Memory B cell (primary cell): ENCODE measurements around the gene PITRM1.

Experiments
- ATAC-seq: fragments of 150-1000 bp; cut with Tn5 transposase; 2 replicates; pipeline ENCODE4 v1.10.0; 2021; ENCODE audit warnings: low read depth, mild to moderate bottlenecking, moderate library complexity
- DNase-seq, 2 donors: peaks; one replicate each; pipeline ENCODE4 v3.0.0; 2022; ENCODE audit warnings: low spot score in 2 of 2
- H3K27ac Mint-ChIP-seq: one replicate; pipeline ENCODE4 v1.8.0; 2022; ENCODE audit warnings: mild to moderate bottlenecking, moderate library complexity, mixed read lengths
- H3K27me3 Mint-ChIP-seq: one replicate; pipeline ENCODE4 v1.8.0; 2022; ENCODE audit warnings: mixed read lengths
- H3K36me3 Mint-ChIP-seq: one replicate; pipeline ENCODE4 v1.8.0; 2022; ENCODE audit warnings: mild to moderate bottlenecking, mixed read lengths
- H3K4me1 Mint-ChIP-seq: one replicate; pipeline ENCODE4 v1.8.0; 2022; ENCODE audit warnings: mixed read lengths
- H3K4me3 Mint-ChIP-seq: one replicate; pipeline ENCODE4 v1.8.0; 2022; ENCODE audit warnings: mild to moderate bottlenecking, moderate library complexity, mixed read lengths
- H3K9me3 Mint-ChIP-seq: one replicate; pipeline ENCODE4 v1.8.0; 2022; ENCODE audit warnings: mixed read lengths

Gene PITRM1

DNA sequence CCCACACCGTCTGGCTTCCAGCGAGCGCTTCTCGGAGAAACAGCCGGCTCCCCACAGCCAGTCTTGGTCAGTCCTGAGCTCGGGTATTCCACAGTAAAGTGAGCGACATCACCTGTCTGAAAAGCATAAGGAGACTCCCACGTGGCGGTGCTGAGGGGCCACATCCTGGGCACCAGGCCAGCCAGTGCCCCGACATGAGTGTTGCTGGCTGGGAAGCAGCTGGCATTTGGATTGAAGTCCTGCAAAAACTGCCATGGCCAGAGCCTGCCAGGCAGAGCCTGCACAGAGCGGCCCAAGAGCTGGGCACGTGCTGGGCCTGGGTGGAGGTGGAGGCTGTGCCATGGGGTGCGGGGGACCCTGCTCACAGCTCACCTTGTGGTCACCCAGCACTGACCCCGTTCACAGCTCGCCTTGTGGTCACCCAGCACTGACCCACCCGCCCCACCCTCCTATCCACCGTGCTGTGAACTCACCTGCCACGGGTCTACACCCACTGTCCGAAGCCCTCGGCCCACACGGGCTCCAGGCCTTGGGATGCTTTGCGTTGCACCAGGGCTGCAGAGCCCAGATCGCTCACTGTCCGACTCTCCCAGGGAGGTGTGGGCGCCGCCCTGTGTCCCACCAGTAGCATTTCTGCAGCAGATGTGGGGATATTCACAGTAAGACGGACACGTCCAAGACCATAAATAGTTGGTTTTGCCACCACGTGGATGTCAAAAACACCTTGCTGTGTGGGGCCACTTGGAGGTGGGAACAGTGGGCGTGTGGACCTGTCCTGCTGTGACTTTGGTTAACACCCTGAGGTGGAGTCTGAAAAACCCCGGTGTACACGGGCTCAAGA lies 48.8 kb downstream of the PITRM1 start:
- no peaks in the 10 kb centered on the region for H3K9me3 Mint-ChIP-seq
- H3K4me3 Mint-ChIP-seq, result no peak overlapping the region
- no peaks in the 10 kb centered on the region for H3K27me3 Mint-ChIP-seq
- ATAC-seq (no peak), DNase-seq (no peak)
- H3K27ac Mint-ChIP-seq, result no peak overlapping the region
- peaks cover 10% of the 10 kb centered on the region for H3K36me3 Mint-ChIP-seq
- no peaks in the 10 kb centered on the region for H3K4me1 Mint-ChIP-seq

DNA sequence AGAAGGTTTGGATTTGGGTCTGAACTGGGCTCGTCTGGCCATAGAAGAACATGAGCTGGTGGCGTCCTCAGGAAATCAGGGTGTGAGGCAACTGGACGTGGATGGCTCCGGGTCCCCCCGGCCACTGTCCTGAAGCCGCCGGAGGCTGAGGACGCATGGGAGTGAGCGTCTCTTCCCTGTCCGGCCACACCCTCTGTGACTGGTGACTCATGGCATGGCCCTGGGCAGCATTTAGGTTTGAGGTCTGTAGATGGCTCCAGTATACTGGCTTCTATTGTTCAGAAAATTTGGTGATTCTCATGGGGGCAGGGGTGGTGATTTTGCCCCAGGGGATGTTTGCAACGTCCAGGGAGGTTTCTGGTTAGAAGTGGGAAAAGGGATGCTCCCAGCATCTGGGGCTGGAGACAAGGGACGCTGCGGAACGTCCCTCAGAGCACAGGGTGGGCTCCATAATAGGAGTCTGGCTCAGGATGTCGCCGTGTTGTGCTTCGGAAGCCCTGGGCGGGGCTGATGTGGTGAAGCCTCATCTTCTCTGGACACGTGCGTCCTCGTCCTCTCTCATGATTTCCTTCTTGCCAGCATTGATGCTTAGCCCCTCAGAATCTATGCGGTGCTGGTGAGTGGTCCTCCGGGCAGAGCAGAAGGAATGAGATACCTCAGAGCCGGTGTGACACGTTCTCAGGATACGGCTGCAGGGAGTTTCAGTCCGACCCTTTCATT lies 49.9 kb downstream of the PITRM1 start:
- no peak for DNase-seq
- Mint-ChIP-seq H3K9me3 (peaks cover 2% of the 10 kb centered on the region), H3K27ac (no peak overlapping the region), H3K4me1 (no peaks in the 10 kb centered on the region), H3K27me3 (no peaks in the 10 kb centered on the region), H3K36me3 (peaks cover 14% of the 10 kb centered on the region), H3K4me3 (no peak overlapping the region)
- ATAC-seq, result no peak

DNA sequence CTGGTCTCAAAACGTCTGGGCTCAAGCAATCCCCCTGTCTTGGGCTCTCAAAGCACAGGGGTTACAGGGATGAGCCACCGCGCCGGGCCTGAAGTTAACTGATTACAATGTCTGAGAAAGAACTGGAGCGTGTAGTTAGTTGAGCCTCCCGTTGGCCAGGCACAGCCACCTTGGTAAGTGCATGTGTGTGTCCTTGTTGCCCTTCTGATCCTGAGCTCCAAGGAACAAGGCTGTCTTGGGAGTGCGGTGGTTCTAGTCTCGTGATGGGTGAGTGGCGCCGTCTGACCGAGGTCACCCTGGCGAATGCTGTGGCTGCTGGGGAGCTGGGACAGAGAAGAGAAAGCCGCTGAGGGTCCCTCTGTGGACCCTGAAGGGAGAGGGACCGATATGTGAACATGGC lies 50.5 kb downstream of the PITRM1 start:
- Mint-ChIP-seq H3K9me3 (peaks cover 2% of the 10 kb centered on the region), H3K4me3 (no peak overlapping the region), H3K4me1 (no peaks in the 10 kb centered on the region), H3K27me3 (no peaks in the 10 kb centered on the region), H3K36me3 (peaks cover 14% of the 10 kb centered on the region), H3K27ac (no peak overlapping the region)
- ATAC-seq (no peak), DNase-seq (no peak)

DNA sequence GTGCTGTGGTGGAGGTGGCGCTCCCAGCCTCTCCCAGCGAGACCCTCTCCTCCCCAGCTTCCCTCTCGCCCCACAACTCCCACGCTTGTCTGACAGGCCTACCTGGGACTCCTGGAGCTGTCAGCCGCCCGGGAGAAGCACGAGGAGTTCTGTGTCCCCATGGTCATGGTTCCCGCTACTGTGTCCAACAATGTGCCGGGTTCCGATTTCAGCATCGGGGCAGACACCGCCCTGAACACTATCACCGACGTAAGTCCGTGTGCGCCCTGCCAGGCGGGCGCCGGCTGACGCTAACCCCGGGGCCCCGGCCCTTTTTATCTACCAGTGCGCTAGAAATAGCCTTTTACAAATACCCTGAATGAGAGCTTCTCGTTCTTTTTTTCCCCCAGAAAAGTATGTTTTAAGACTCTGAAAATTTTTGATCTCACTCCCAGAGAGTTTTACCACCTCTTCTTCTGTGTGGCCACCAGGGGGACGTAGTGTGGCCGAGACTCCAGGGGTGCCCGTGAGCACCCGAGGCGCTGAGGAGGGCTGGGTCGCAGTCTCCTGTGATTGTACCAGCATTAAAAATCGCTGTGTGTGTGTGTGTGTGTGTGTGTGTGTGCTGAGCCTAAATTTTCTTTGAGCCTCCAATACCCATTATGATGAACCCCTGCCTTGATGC lies 52.7 kb downstream of the PITRM1 start:
- ATAC-seq (no peak), DNase-seq (no peak)
- no peaks in the 10 kb centered on the region for H3K27me3 Mint-ChIP-seq
- no peak overlapping the region for H3K27ac Mint-ChIP-seq
- no peak overlapping the region for H3K4me3 Mint-ChIP-seq
- peaks cover 23% of the 10 kb centered on the region for H3K36me3 Mint-ChIP-seq
- peaks cover 2% of the 10 kb centered on the region for H3K9me3 Mint-ChIP-seq
- no peaks in the 10 kb centered on the region for H3K4me1 Mint-ChIP-seq

DNA sequence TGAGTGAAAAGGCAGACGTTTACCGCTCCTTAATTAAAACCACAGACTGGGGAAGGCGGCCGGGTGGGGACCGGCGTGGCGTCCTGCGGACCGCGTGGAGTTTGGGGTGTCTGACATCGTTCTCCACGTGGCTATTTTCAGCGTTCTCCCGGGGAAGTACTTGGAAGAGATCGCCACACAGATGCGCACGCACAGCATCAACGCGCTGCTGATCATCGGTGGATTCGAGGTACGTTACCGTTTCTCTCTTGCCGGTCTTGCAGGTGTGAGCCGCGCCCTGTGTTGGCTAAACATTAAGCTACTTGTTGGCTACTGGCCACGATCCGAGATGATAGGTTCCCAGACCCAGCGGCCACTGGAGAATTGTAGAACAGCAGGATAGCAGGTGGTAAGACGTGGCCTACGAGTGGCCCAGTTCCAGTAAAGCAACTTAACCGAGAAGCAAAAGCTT lies 53.9 kb downstream of the PITRM1 start:
- H3K4me3 Mint-ChIP-seq, result no peak overlapping the region
- no peaks in the 10 kb centered on the region for H3K27me3 Mint-ChIP-seq
- H3K36me3 Mint-ChIP-seq, result peaks cover 30% of the 10 kb centered on the region
- peaks cover 2% of the 10 kb centered on the region for H3K9me3 Mint-ChIP-seq
- ATAC-seq (no peak), DNase-seq (no peak)
- H3K27ac Mint-ChIP-seq, result no peak overlapping the region
- H3K4me1 Mint-ChIP-seq, result no peaks in the 10 kb centered on the region

DNA sequence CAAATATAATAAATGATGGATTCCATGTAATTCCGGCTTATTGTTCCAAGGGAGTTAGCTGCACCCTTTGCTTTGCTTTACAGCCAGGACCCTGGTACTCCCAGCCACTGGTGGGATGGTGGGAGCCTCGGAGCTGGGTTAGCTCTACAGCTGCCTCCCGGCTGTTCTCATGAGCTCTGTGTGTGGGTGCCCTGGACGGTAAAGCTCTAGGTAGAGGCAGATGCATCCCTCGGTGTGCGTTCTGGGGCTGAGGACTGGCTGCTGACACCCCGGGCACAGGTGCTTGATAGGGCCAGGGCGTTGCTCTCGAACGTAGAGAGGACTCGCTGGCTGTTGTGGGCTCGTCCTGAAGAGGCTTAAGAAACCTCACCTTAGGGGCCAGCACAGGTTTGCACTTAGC lies 55.1 kb downstream of the PITRM1 start:
- Mint-ChIP-seq H3K27me3 (no peaks in the 10 kb centered on the region), H3K9me3 (peaks cover 2% of the 10 kb centered on the region), H3K36me3 (peaks cover 36% of the 10 kb centered on the region), H3K27ac (no peak overlapping the region), H3K4me1 (no peaks in the 10 kb centered on the region), H3K4me3 (no peak overlapping the region)
- DNase-seq (no peak), ATAC-seq (no peak)

DNA sequence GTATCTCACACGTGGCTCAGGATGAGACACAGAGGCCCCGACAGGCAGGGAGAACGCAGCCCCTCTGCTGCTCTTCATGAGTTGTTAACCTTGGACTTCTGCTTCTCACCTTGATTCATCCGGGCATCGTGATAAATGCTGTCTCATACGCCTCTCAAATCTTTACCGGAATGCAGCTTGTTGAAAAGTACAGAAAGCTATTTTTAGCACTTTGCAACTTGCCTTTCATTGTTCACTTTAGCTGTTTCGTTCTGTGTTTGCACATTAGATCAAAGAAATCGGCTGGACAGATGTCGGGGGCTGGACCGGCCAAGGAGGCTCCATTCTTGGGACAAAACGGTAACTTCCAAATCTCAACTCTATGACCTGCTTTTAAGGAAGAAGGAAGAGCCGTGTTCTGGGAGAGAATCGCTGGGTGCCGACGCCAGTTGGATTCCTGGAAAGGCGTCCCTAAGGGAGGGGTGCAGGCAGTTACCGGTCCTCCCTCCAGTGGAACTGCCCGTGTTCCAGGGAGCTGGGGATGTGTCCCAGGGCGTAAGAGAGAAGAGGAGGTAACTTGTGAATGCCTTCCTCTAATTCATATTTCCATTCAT lies 56.0 kb downstream of the PITRM1 start:
- Mint-ChIP-seq H3K9me3 (peaks cover 2% of the 10 kb centered on the region), H3K27ac (no peak overlapping the region), H3K4me3 (no peak overlapping the region), H3K36me3 (peaks cover 36% of the 10 kb centered on the region), H3K4me1 (no peaks in the 10 kb centered on the region), H3K27me3 (no peaks in the 10 kb centered on the region)
- DNase-seq (no peak), ATAC-seq (no peak)

DNA sequence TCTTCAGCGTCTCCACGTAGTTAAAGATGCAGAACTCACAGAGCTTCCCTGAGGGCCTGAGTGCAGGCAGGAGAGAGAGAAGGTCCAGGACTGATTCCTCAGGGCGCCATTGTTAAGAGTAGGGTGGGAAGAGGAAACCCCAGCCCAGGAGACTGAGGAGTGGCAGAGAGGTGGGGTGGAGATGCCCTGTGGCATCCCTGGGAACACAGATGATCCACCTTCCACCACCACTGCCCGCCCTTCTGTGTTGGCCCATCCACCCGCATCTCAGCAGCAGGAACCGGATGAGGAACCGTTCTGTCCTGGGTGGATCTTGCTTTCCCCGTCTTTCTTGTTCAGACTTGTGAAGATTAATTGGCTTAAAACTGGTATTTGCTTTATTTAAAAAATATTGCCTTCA lies 56.9 kb downstream of the PITRM1 start:
- Mint-ChIP-seq H3K9me3 (peaks cover 2% of the 10 kb centered on the region), H3K27me3 (no peaks in the 10 kb centered on the region), H3K4me1 (peaks cover 5% of the 10 kb centered on the region), H3K36me3 (peaks cover 37% of the 10 kb centered on the region), H3K4me3 (no peak overlapping the region), H3K27ac (no peak overlapping the region)
- ATAC-seq (no peak), DNase-seq (no peak)

DNA sequence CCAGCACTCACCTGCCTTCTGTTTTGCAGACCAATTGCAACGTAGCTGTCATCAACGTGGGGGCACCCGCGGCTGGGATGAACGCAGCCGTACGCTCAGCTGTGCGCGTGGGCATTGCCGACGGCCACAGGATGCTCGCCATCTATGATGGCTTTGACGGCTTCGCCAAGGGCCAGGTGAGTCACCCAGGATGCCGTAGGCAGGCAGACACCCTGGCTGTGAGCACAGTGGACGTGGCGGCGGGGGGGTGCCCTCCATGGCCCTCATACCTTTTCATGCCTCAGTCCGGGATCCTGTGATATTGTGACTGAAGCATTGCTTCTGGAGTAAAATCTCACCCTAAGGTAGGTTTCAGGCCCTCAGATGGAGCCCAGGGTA lies 59.2 kb downstream of the PITRM1 start:
- ATAC-seq (no peak), DNase-seq (no peak)
- Mint-ChIP-seq H3K27ac (no peak overlapping the region), H3K4me3 (no peak overlapping the region), H3K36me3 (peaks cover 39% of the 10 kb centered on the region), H3K9me3 (no peaks in the 10 kb centered on the region), H3K27me3 (no peaks in the 10 kb centered on the region), H3K4me1 (peaks cover 7% of the 10 kb centered on the region)

DNA sequence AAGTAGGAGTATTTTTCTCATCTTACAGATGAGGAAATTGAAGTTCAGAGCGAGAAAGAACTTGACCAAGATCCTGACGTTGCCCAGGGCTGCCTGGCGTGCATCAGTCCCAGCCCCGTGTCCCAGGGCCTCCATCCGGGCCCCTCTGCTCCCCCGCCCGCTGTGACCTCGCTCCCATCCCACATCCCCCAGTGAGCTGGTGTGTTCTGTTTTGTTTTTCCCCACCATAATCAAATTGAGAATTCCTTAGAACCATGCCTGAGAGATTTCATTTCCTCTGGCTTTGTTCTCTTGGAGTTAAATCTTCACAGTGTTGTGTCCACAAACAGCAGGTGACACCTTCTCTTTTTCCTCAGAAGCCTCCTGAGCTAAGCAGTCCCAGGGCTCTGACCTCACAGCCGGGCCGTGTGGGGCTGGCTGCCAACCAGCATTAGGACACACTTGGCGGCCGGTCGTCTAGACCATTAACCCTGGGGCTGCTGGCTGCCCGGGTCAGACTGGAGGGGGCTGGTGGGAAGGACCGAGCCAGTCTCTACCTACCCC lies 60.9 kb downstream of the PITRM1 start:
- H3K9me3 Mint-ChIP-seq, result no peaks in the 10 kb centered on the region
- H3K4me1 Mint-ChIP-seq, result peaks cover 7% of the 10 kb centered on the region
- H3K27me3 Mint-ChIP-seq, result no peaks in the 10 kb centered on the region
- no peak overlapping the region for H3K27ac Mint-ChIP-seq
- H3K4me3 Mint-ChIP-seq, result no peak overlapping the region
- H3K36me3 Mint-ChIP-seq, result peaks cover 34% of the 10 kb centered on the region
- ATAC-seq (no peak), DNase-seq (no peak)

DNA sequence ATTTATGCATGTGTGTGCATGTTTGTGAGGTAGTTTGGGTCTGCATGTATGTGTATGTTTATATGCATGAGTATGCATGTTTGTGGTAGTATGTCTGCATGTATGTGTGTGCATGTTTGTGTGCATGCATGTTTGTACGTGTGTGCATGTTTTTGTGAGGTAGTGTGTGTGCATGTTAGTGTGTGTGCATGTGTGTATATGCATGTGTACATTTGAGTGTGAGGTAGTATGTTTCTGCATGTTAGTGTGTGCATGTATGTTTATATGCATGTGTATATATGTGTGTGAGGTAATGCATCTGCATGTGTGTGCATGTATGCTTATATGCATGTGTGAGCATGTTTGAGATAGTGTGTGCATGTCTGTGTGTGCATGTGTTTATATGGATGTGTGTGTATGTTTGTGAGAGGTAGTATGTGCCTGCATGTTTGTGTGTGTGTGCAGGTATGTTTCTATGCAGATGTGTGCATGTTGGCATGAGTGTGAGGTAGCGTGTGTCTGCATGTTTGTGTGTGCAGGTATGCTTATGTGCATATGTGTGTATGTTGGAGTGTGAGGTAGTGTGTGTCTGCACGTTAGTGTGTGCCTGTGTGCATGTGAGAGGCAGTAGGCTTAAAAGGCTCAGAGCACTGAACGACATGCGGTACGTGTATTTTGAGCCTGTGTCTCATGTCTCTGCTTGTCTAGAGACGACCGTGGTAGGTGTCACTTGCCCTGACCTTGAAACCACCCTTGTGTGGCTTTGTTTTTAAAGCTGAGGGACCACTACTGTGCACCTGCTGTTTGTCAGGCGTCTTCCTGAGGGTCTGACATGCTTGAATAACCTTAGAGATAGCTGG lies 61.6 kb downstream of the PITRM1 start:
- no peaks in the 10 kb centered on the region for H3K27me3 Mint-ChIP-seq
- H3K4me1 Mint-ChIP-seq, result peaks cover 7% of the 10 kb centered on the region
- DNase-seq (no peak), ATAC-seq (no peak)
- H3K36me3 Mint-ChIP-seq, result peaks cover 27% of the 10 kb centered on the region
- H3K9me3 Mint-ChIP-seq, result no peaks in the 10 kb centered on the region
- no peak overlapping the region for H3K27ac Mint-ChIP-seq
- no peak overlapping the region for H3K4me3 Mint-ChIP-seq

DNA sequence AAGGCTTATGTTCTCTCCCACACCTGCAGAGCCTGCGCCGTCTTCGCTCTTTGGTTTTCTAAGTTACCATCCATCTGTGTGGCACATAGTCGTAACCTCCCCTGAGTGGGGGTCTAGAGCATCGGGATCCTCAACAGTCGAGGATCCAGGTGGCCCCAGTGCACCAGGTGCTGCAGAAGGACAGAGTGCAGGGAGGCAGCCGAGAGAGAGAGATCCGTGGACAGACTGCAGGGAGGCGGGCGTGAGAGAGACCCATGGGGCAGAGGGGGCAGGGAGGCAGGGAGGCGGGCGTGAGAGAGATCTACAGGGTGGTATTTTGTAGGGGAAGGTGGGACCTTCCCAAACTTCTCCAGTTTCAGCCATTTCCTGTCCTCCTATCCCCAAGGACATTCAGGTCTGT lies 62.9 kb downstream of the PITRM1 start:
- DNase-seq (no peak), ATAC-seq (no peak)
- no peaks in the 10 kb centered on the region for H3K9me3 Mint-ChIP-seq
- H3K36me3 Mint-ChIP-seq, result peaks cover 24% of the 10 kb centered on the region
- peaks cover 7% of the 10 kb centered on the region for H3K4me1 Mint-ChIP-seq
- no peaks in the 10 kb centered on the region for H3K27me3 Mint-ChIP-seq
- H3K4me3 Mint-ChIP-seq, result no peak overlapping the region
- H3K27ac Mint-ChIP-seq, result no peak overlapping the region

DNA sequence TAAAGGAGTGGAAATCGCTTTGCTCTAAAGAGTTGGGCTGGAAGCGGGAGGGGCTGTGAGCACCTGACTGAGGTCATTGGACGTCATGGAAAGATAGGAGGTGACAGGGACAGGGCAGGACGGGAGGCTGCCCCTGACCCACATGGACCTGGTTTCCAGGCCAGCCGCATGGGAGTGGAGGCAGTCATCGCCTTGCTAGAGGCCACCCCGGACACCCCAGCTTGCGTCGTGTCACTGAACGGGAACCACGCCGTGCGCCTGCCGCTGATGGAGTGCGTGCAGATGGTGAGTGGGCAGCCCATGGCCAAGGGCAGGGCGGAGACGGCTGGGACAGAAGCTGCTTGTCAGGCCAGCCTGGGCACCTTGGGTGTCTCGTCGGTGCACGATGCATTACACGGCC lies 63.4 kb downstream of the PITRM1 start:
- no peak overlapping the region for H3K4me3 Mint-ChIP-seq
- no peak overlapping the region for H3K27ac Mint-ChIP-seq
- no peak for DNase-seq
- ATAC-seq, result no peak
- no peaks in the 10 kb centered on the region for H3K27me3 Mint-ChIP-seq
- H3K36me3 Mint-ChIP-seq, result peaks cover 24% of the 10 kb centered on the region
- H3K9me3 Mint-ChIP-seq, result no peaks in the 10 kb centered on the region
- peaks cover 7% of the 10 kb centered on the region for H3K4me1 Mint-ChIP-seq
